HPDE6-E6E7 (cell line): ENCODE measurements around the gene SELENOT.

ENCODE experiments used
- DNase-seq: peaks from one replicate; pipeline ENCODE4 v3.0.0; 2011; ENCODE audit warnings: missing footprints; ENCODE audit errors: extremely low spot score

SELENOT gene

DNA sequence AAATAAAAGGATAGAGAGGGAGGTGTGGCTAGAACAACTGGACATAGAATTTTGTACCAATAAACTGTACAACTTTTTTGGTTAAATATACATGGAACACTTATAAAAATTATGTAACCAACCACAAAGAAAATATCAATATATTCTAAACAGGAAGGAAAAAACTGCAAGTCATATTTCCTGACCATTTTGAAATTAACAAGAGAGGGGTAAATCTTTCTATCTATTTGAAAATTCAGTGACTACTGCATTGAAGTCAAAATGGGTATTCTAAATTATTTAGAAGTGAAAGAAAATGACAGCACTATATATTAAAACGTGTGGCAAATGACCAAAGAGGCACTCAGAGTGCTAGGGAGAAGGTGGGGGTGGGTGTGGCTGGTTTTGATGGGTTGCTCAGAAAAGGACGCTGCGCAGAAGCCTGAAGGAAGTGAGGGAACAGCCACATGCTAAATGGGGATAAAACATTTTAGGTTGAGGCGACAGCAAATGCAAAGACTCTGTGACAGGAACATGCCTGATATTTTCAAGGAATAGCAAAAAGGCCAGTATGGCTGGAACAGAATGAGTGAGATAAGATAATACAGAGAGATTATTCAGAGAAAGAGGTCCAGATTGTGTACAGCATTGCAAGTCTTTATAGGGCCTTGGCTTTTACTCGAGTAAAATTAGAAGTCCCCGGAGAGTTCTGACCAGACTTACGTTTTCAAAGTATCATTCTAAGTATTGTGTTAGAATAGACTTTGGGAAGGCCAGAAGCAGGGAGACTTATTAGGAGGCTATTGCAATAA, 59.5 kb downstream of the SELENOT start:
- no peak for DNase-seq

DNA sequence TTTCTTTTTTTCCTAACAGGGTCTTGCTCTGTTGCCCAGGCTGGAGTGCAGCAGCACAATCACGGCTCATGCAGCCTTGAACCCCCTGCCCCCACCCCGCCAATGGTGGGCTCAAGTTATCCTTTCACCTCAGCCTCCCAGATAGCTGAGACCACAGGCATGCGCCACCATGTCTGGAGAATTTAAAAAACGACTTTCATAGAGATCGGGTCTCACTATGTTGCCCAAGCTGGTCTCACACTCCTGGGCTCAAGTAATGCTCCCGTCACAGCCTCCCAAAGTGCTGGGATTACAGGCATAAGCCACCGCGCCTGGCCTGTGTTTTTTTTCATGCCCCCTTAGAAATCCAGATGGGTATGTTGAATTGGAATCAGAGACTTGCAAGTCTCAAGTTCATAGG, 60.3 kb downstream of the SELENOT start:
- DNase-seq: no peak

DNA sequence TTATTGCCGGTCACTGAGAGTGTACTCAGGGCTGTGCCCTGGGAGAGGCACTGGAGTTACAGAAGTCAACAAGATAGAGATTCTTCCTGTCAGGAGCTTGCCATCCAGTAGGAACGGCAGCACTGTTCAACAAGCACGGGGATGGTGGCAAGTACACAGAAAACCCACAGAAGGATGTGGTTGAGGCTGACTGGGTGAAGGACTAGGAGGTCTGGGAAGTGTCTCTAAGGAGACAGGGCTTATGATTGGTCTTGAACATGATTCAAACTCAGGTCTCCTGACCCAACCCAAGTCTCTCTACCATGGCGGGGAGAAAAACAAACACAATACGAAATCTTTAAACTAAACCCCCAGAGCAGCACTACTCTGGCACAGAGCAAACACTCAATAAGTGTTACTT, 63.0 kb downstream of the SELENOT start:
- DNase-seq: no peak

DNA sequence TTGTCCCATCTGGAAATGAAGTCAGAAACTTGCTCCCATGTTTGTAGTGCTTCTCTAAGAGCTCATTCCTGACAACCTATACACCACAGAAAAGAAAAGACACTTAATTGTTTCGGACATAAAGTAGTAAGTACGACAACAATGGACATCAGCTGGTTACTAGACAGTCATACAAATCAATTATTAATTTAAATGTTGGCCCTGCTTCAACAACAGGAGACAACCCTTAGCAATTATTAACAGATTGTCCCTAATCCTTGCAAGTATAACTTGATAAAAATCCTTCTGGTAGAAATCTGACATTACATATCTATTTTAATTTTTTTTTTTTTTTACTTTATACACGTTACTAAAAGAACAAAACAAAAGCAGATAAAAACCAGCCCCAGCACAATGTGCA, 70.8 kb downstream of the SELENOT start:
- DNase-seq: no peak

DNA sequence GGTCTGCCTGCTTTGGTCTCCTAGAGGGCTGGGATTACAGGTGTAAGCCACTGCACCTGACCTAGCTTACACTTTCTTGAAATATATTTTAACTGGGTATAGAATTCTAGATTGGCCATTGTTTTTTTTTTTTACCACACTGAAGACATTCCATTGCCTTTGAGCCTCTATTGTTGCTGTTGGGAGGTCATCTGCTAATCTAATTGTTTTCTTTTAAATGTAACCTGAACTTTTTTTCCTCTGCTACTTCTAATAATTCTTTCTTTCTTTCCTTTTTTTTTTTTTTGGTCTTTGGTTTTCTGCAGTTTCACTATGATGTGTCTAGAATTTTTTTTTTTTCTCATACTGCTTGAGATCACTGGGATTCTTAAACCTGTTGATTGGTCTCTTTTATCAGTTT, 72.5 kb downstream of the SELENOT start:
- DNase-seq: no peak
